Middle frontal gyrus (tissue), 1 donor: Measurements from ENCODE around the gene ABL1.
"Not testable (repeated sequence)": the region's sequence is repeated elsewhere in the genome, so short reads cannot be mapped to it uniquely, and the experiment has no call there.

ENCODE experiments used
- DNase-seq: peaks from one replicate; pipeline ENCODE4 v3.0.0-alpha.2; 2015; ENCODE audit warnings: low spot score; ENCODE audit errors: extremely low spot score

Gene ABL1

GRCh38 chr9:130847306-130848217 is 12.5 kb downstream of the ABL1 start:
- DNase-seq: no peak

- not testable (repeated sequence) for DNase-seq
Measured at GRCh38 chr9:130848514-130848913, 13.5 kb downstream of the ABL1 start.

GRCh38 chr9:130849356-130849755 is 14.3 kb downstream of the ABL1 start:
- DNase-seq: no peak

- DNase-seq: no peak
Measured at GRCh38 chr9:130852801-130853200, 17.7 kb downstream of the ABL1 start.

GRCh38 chr9:130854092-130854491 is 19.0 kb downstream of the ABL1 start:
- DNase-seq: no peak

- no peak for DNase-seq
Measured at GRCh38 chr9:130854835-130855234, 19.8 kb downstream of the ABL1 start.

GRCh38 chr9:130856474-130856873 is 21.4 kb downstream of the ABL1 start:
- no peak for DNase-seq

GRCh38 chr9:130857864-130858738 is 23.0 kb downstream of the ABL1 start:
- no peak for DNase-seq

- DNase-seq: no peak
Measured at GRCh38 chr9:130858739-130859705, 24.0 kb downstream of the ABL1 start.

GRCh38 chr9:130860458-130861316 is 25.6 kb downstream of the ABL1 start:
- DNase-seq: no peak

GRCh38 chr9:130861372-130862180 is 26.5 kb downstream of the ABL1 start:
- no peak for DNase-seq

- no peak for DNase-seq
Measured at GRCh38 chr9:130862217-130862616, 27.2 kb downstream of the ABL1 start.

GRCh38 chr9:130862747-130863146 is 27.7 kb downstream of the ABL1 start:
- no peak for DNase-seq

- no peak for DNase-seq
Measured at GRCh38 chr9:130864541-130864940, 29.5 kb downstream of the ABL1 start.

- no peak for DNase-seq
Measured at GRCh38 chr9:130865921-130866320, 30.9 kb downstream of the ABL1 start.

GRCh38 chr9:130866474-130866965 is 31.5 kb downstream of the ABL1 start:
- no peak for DNase-seq

- DNase-seq: no peak
Measured at GRCh38 chr9:130867556-130867955, 32.5 kb downstream of the ABL1 start.

GRCh38 chr9:130868230-130868629 is 33.2 kb downstream of the ABL1 start:
- DNase-seq: no peak

GRCh38 chr9:130869250-130869649 is 34.2 kb downstream of the ABL1 start:
- no peak for DNase-seq
